H1 (cell line): Measurements from ENCODE around the gene HRH2. TPM values are rescaled to one million over a fixed set of nuclear protein-coding genes. Genes with fewer than 3 reads are reported as not detected.

Experiments used
- CTCF ChIA-PET: fragments of 300-600 bp; sonication (Branson Sonifier 250); formaldehyde crosslinking; loops from one replicate; lab custom pipeline; 2021; ENCODE audit not compliant: partially characterized antibody; lab: Charles Lee
- POLR2A ChIA-PET: fragments of 300-600 bp; sonication (Branson Sonifier 250); formaldehyde crosslinking; loops from one replicate; lab custom pipeline; 2021; ENCODE audit warnings: inconsistent platforms; ENCODE audit not compliant: partially characterized antibody; lab: Charles Lee
- DNase-seq, 2 experiments: peaks; one replicate each; pipeline versions ENCODE4 v3.0.0 to v3.0.0-alpha.2; 2010 to 2022; ENCODE audit warnings: low spot score in 2 of 2, low read depth in 1 of 2, mixed read lengths in 1 of 2
- FAIRE-seq: peaks from 2 replicates; lab custom pipeline; 2011; peaks lifted over from hg19 to GRCh38; lab: Jason Lieb, UNC
- H2AFZ ChIP-seq: 2 replicates; pipeline ENCODE4 v1.8.1; 2012; ENCODE audit warnings: low read length, inconsistent platforms
- H2AK5ac ChIP-seq: 2 replicates; pipeline ENCODE4 v1.6.1; 2013; ENCODE audit warnings: low read depth, low read length
- H2BK120ac ChIP-seq: replicated peaks from 2 replicates; pipeline ENCODE3; 2013; ENCODE audit warnings: low read depth, low read length, inconsistent platforms
- H2BK12ac ChIP-seq: 2 replicates; pipeline ENCODE4 v1.6.1; 2013; ENCODE audit warnings: low read depth, low read length
- H2BK15ac ChIP-seq: 2 replicates; pipeline ENCODE4 v1.6.1; 2013; ENCODE audit warnings: low read length
- H2BK20ac ChIP-seq: 2 replicates; pipeline ENCODE4 v1.6.1; 2013; ENCODE audit warnings: low read length
- H2BK5ac ChIP-seq: 2 replicates; pipeline ENCODE4 v1.6.1; 2013; ENCODE audit warnings: low read depth, low read length
- H3K14ac ChIP-seq: 2 replicates; pipeline ENCODE4 v1.6.1; 2013; ENCODE audit warnings: inconsistent platforms; ENCODE audit not compliant: insufficient read length
- H3K18ac ChIP-seq: 2 replicates; pipeline ENCODE4 v1.6.1; 2013; ENCODE audit warnings: low read length; ENCODE audit errors: extremely low read depth
- H3K23ac ChIP-seq: 2 replicates; pipeline ENCODE4 v1.6.1; 2013; ENCODE audit warnings: inconsistent platforms; ENCODE audit not compliant: insufficient read length
- H3K23me2 ChIP-seq: 2 replicates; pipeline ENCODE4 v1.6.1; 2013; ENCODE audit warnings: low read depth, low read length
- H3K27ac ChIP-seq: 2 replicates; pipeline ENCODE4 v1.6.1; 2011; ENCODE audit warnings: low read depth, low read length, inconsistent platforms
- H3K27me3 ChIP-seq, 4 experiments: replicated peaks in 1 of 4; 1 replicate in 1 of 4; 2 replicates in 3 of 4; pipeline versions ENCODE4 v1.6.1 to v1.8.1; 2011 to 2013; ENCODE audit warnings: low read length in 3 of 4, mild to moderate bottlenecking in 3 of 4, inconsistent platforms in 2 of 4, mixed read lengths in 2 of 4, moderate library complexity in 1 of 4; ENCODE audit not compliant: control insufficient read depth in 3 of 4, insufficient read depth in 3 of 4; ENCODE audit errors: extremely low read depth in 1 of 4
- H3K36me3 ChIP-seq, 4 experiments: 2 replicates each; pipeline versions ENCODE4 v1.6.1 to v1.8.1; 2011 to 2013; ENCODE audit warnings: mild to moderate bottlenecking in 4 of 4, low read length in 3 of 4, moderate library complexity in 2 of 4, control low read depth in 1 of 4, inconsistent platforms in 1 of 4; ENCODE audit not compliant: insufficient read depth in 4 of 4, control insufficient read depth in 2 of 4
- H3K4ac ChIP-seq: replicated peaks from 2 replicates; pipeline ENCODE3; 2013; ENCODE audit warnings: low read length, low read depth, mixed read lengths, inconsistent platforms; ENCODE audit not compliant: insufficient read length
- H3K4me1 ChIP-seq, 4 experiments: replicated peaks in 1 of 4; 1 replicate in 1 of 4; 2 replicates in 3 of 4; pipeline versions ENCODE4 v1.6.1 to v1.8.1; 2011 to 2013; ENCODE audit warnings: low read length in 3 of 4, inconsistent platforms in 2 of 4, mixed read lengths in 1 of 4; ENCODE audit not compliant: insufficient read depth in 4 of 4, control insufficient read depth in 3 of 4
- H3K4me2 ChIP-seq, 2 experiments: 2 replicates each; pipeline versions ENCODE4 v1.6.1 to v1.8.1; 2011 to 2013; ENCODE audit warnings: low read depth in 2 of 2, low read length in 2 of 2, control low read depth in 1 of 2, inconsistent platforms in 1 of 2, mild to moderate bottlenecking in 1 of 2; ENCODE audit not compliant: insufficient read depth in 1 of 2
- H3K4me3 ChIP-seq, 4 experiments: fragments of 200-600, 300-600 bp in 1 of 4; sonication (generic), shearing (Covaris generic), sonication (Bioruptor Twin) in 1 of 4; 2 replicates each; pipeline versions ENCODE4 v1.5.1 to v1.8.1; 2011 to 2016; ENCODE audit warnings: low read length in 4 of 4, low read depth in 3 of 4, control low read depth in 2 of 4, inconsistent platforms in 2 of 4, mild to moderate bottlenecking in 2 of 4, mixed read lengths in 1 of 4, moderate library complexity in 1 of 4; ENCODE audit not compliant: insufficient read depth in 2 of 4; ENCODE audit errors: extremely low read depth in 1 of 4
- H3K56ac ChIP-seq: replicated peaks from 2 replicates; pipeline ENCODE3; 2013; ENCODE audit warnings: low read depth, mild to moderate bottlenecking, mixed read lengths, low read length, inconsistent platforms; ENCODE audit not compliant: insufficient read length
- H3K79me1 ChIP-seq: 2 replicates; pipeline ENCODE4 v1.6.1; 2013; ENCODE audit warnings: low read depth, low read length, control low read depth
- H3K79me2 ChIP-seq, 2 experiments: 2 replicates each; pipeline versions ENCODE4 v1.6.1 to v1.8.1; 2012 to 2013; ENCODE audit warnings: low read length in 2 of 2, mild to moderate bottlenecking in 2 of 2, inconsistent platforms in 1 of 2; ENCODE audit not compliant: insufficient read depth in 2 of 2, control insufficient read depth in 1 of 2
- H3K9ac ChIP-seq, 4 experiments: replicated peaks in 1 of 4; 1 replicate in 1 of 4; 2 replicates in 3 of 4; pipeline versions ENCODE4 v1.6.1 to v1.8.1; 2011 to 2013; ENCODE audit warnings: low read depth in 3 of 4, low read length in 3 of 4, control low read depth in 2 of 4, mild to moderate bottlenecking in 2 of 4, moderate library complexity in 2 of 4, inconsistent platforms in 1 of 4; ENCODE audit errors: extremely low read depth in 1 of 4
- H3K9me3 ChIP-seq, 2 experiments: 2 replicates each; pipeline versions ENCODE4 v1.6.1 to v1.8.1; 2012 to 2013; ENCODE audit warnings: mild to moderate bottlenecking in 2 of 2, moderate library complexity in 2 of 2, control low read depth in 1 of 2, inconsistent platforms in 1 of 2, low read depth in 1 of 2, low read length in 1 of 2, mixed read lengths in 1 of 2; ENCODE audit not compliant: insufficient read depth in 2 of 2
- H4K20me1 ChIP-seq, 2 experiments: replicated peaks in 1 of 2; 2 replicates each; pipeline versions ENCODE3 to v1.8.1; 2011 to 2013; ENCODE audit warnings: inconsistent platforms in 2 of 2, low read length in 2 of 2, mild to moderate bottlenecking in 1 of 2; ENCODE audit not compliant: insufficient read depth in 2 of 2, control insufficient read depth in 1 of 2
- H4K5ac ChIP-seq: 2 replicates; pipeline ENCODE4 v1.6.1; 2013; ENCODE audit warnings: low read length, low read depth, mixed read lengths, inconsistent platforms; ENCODE audit not compliant: insufficient read length
- H4K8ac ChIP-seq: 2 replicates; pipeline ENCODE4 v1.8.0; 2013; ENCODE audit warnings: mild to moderate bottlenecking, moderate library complexity, low read length, inconsistent platforms; ENCODE audit not compliant: insufficient read depth; ENCODE audit errors: extremely low read depth
- H4K91ac ChIP-seq: replicated peaks from 2 replicates; pipeline ENCODE3; 2013; ENCODE audit warnings: low read length, mixed read lengths, inconsistent platforms; ENCODE audit not compliant: insufficient read length
- CHD1 ChIP-seq: IDR thresholded peaks from 2 replicates; pipeline ENCODE4 v1.6.1; 2012; ENCODE audit warnings: low read depth, low read length, improper control_type of control experiment
- CHD2 ChIP-seq: IDR thresholded peaks from 2 replicates; pipeline ENCODE4 v1.6.1; 2012; ENCODE audit warnings: low read length, improper control_type of control experiment
- FOSL1 ChIP-seq: IDR thresholded peaks from 2 replicates; pipeline ENCODE4 v1.6.1; 2011; ENCODE audit warnings: mild to moderate bottlenecking, low read depth, low read length, moderate library complexity; ENCODE audit not compliant: insufficient read depth
- KDM1A ChIP-seq: fragments of 200-600, 300-600 bp; sonication (generic); IDR thresholded peaks from 2 replicates; pipeline ENCODE4 v1.7.1; 2016; ENCODE audit warnings: mild to moderate bottlenecking, low read length, borderline replicate concordance
- MAX ChIP-seq: IDR thresholded peaks from 2 replicates; pipeline ENCODE4 v1.6.1; 2012; ENCODE audit warnings: inconsistent platforms
- POLR2A ChIP-seq, 2 experiments: IDR thresholded peaks; 1 replicate in 1 of 2; 2 replicates in 1 of 2; pipeline ENCODE4 v1.6.1; 2011; ENCODE audit warnings: low read depth in 2 of 2, low read length in 2 of 2, mild to moderate bottlenecking in 2 of 2; ENCODE audit errors: control extremely low read depth in 1 of 2
- SRF ChIP-seq: IDR thresholded peaks from 2 replicates; pipeline ENCODE4 v1.6.1; 2011; ENCODE audit warnings: mild to moderate bottlenecking, low read depth, low read length, moderate library complexity
- YY1 ChIP-seq: IDR thresholded peaks from 2 replicates; pipeline ENCODE4 v1.6.1; 2011; ENCODE audit warnings: low read depth, mild to moderate bottlenecking, low read length
- WGBS, 2 experiments: shearing (Covaris generic) in 1 of 2; methylation state at CpG; one replicate each; pipeline versions ENCODE4 v1.1.6 to v1.1.7; 2013 to 2015; ENCODE audit warnings: low lambda C conversion rate in 2 of 2, mixed read lengths in 2 of 2, inconsistent platforms in 1 of 2, low coverage in 1 of 2, missing lambda C conversion rate in 1 of 2; ENCODE audit not compliant: insufficient replicate concordance in 2 of 2, insufficient coverage in 1 of 2, insufficient read length in 1 of 2; ENCODE audit errors: extremely low coverage in 1 of 2, missing lambda C conversion rate in 1 of 2; 5-methylcytosine and 5-hydroxymethylcytosine counted together
- polyA plus RNA-seq, 7 experiments: library from polyadenylated mRNA; depleted of rRNA in 3 of 7; stranded (reverse) in 5 of 7; unstranded in 2 of 7; fragments of >200 nt in 5 of 7; fragments of 200-250 nt in 2 of 7; gene quantifications; 1 replicate in 5 of 7; 2 replicates in 1 of 7; 4 replicates in 1 of 7; pipeline versions ENCODE4 v1.2.1 to v1.2.3, GENCODE V29; 2011 to 2013; ENCODE audit warnings: missing spikeins in 2 of 7, mixed read lengths in 2 of 7
- total RNA-seq: library from RNA; stranded (reverse); fragmentation: NEBNext Ultra II Directional; extraction: Animal tissue kit (Norgen Biotek cat#: 25700); gene quantifications from 2 replicates; pipeline ENCODE4 v1.2.1, GENCODE V29; 2021

The HRH2 gene
- total and polyA plus RNA-seq, 2 of the 8 experiments (the other 6 are each of a cell fraction or from before 2014, with no cell fraction given), result 7.8 to 8.1 TPM

GRCh38 chr5:175627005-175627404 lies 30.9 kb upstream of the HRH2 start:
- CTCF ChIA-PET, result interaction anchor here (0.8 to 3.6 kb wide), 8 partner anchors 10 to 198 kb away, joined by 3 to 19 read pairs (median 3); no protein-coding TSS in a partner anchor
- no peak for FAIRE-seq

More at GRCh38 chr5:175627005-175627404, 30.9 kb upstream of the HRH2 start:
- Histone ChIP-seq H4K91ac (no peak overlapping the region), H2AK5ac (no peak overlapping the region), H3K9me3 (peaks cover 6 to 13% of the 10 kb centered on the region in 2 experiments; a peak in 3 of 4 replicates), H2BK20ac (no peak overlapping the region), H2BK120ac (no peak overlapping the region), H3K14ac (no peak overlapping the region), H3K9ac (no peak overlapping the region)
- TF ChIP-seq KDM1A, result no peak
- no peak for TF ChIP-seq MAX
- no peak for TF ChIP-seq CHD1
- TF ChIP-seq FOSL1, result no peak
- TF ChIP-seq CHD2, result no peak
- no peak for TF ChIP-seq YY1
- no peak for TF ChIP-seq POLR2A (IDR thresholded peaks at IDR 0.05; ENCODE audit: control extremely low read depth in 1 of 2, low read depth in 2 of 2, low read length in 2 of 2)
- TF ChIP-seq SRF, result no peak
- TF ChIP-seq, all 59 proteins: peak for 0
- H2BK12ac ChIP-seq, result peak overlapping the region; percentile 32; the same call in 1 of the 2 replicates
- H2BK5ac ChIP-seq, result no peak overlapping the region
- no peaks in the 10 kb centered on the region for H3K27me3 ChIP-seq
- no peak overlapping the region for H3K4me2 ChIP-seq
- no peaks in the 10 kb centered on the region for H4K20me1 ChIP-seq
- no peak overlapping the region for H4K5ac ChIP-seq
- WGBS, 2 experiments, result 87% methylated on average over 5 of the region's 5 CpGs; no CpG with 5 or more reads in 1 of the 2 experiments
- POLR2A ChIA-PET, result interaction anchor here (1.1 to 1.6 kb wide), 2 partner anchors 9 to 74 kb away, joined by 3 to 4 read pairs; no protein-coding TSS in a partner anchor
- no peak overlapping the region for H4K8ac ChIP-seq
- peaks cover 0 to 7% (median 3%) of the 10 kb centered on the region in 4 experiments; a peak in 4 of 7 replicates for H3K4me1 ChIP-seq
- H3K4me3 ChIP-seq, result no peak overlapping the region
- H3K79me2 ChIP-seq, result no peaks in the 10 kb centered on the region
- no peak overlapping the region for H2BK15ac ChIP-seq
- no peaks in the 10 kb centered on the region for H3K79me1 ChIP-seq
- H3K36me3 ChIP-seq, result no peaks in the 10 kb centered on the region
- DNase-seq, result no peak
- H3K56ac ChIP-seq, result no peak overlapping the region
- H3K23ac ChIP-seq, result no peak overlapping the region
- H3K4ac ChIP-seq, result no peak overlapping the region
- 0 out of 2 replicates have a peak overlapping the region, but pooled peaks have one; percentile 21 for H3K18ac ChIP-seq
- no peak overlapping the region for H3K27ac ChIP-seq
- no peak overlapping the region for H2AFZ ChIP-seq
- no peaks in the 10 kb centered on the region for H3K23me2 ChIP-seq
